Myocyte (in vitro differentiated cells): ENCODE measurements around the gene WEE1. TPM values are rescaled to one million over a fixed set of nuclear protein-coding genes. Genes with fewer than 3 reads are reported as not detected.

Experiments used
- DNase-seq: peaks from one replicate; pipeline ENCODE4 v3.0.0-alpha.2; 2012; ENCODE audit warnings: low read depth
- total RNA-seq: library from RNA; depleted of rRNA; stranded (reverse); fragments of >200 nt; gene quantifications from 2 replicates; pipeline ENCODE4 v1.2.3, GENCODE V29; 2014

The WEE1 gene
- total RNA-seq, 1 donor from 2014 or later: 37.7 TPM

DNA sequence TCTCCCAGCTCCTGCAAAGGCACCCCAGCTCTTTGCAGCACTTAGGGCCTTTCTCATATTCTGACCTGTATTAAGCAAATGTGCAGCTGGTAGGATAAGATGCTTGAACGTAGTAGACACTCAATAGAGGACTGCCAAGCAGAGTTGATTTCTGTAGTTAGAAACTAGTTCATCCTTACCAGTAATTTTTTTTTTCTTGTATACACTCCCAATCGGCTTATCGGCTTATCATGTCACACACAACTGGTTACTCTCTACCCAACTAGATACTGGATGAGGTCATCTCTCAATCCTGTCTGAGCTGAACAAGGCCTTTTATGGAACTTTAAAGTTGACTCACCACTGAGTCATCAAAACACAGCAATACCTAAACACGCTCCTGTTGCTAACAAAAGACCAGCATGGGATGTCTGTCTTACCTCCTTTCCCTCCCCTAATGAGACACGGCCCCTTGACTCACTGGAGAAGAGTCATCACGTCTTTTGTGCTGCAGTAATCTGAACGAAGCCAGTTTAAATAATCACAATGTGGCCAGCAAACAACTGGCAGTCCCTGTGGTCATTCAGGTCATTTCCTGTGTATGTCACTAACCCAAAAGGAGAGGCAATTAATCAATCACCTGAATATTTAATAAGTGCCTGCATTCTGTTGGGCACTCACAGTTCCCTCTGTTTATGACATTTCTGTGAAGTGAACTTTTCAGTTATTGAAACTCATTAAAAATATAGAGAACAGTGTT is 7.5 kb upstream of the WEE1 start:
- DNase-seq: peak; percentile 99

DNA sequence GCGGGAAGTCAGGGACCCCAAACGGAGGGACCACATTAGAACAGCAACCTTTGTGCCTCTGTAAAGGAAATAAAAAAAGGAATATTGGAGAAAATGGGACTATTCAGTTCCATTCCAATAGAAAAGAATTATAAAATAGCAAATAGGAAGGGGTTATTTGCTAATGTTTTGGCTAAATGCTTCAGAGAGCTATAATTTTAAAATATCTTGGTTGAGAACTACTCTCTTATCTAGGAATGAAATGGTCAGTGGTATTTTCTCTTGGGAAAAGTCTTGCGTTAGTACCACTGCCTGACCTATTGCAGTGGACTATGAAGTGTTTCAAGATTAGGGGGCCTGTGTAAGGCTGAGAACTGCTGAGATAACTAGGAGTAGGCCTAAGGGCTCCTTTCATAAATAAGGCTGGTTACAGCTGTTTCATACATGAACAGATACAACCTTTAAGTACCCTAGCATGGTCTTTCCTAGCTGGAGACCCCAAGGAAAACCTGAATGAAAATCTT is 6.9 kb upstream of the WEE1 start:
- DNase-seq: no peak

DNA sequence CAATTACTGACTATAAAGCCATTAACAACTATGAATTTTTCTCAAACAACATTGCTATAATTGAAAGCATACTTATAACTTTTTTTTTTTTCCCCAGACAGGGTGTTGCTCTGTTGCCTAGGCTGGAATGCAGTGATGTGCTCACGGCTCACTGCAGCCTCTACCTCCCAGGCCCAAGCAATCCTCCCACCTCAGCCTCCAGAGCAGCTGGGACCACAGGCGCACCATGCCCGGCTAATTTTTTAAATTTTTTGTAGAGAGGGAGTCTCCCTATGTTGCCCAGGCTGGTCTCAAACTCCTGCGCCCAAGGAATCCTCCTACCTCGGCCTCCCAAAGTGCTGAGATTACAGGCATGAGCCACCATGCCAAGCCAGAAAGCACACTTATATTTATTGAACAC is 6.1 kb upstream of the WEE1 start:
- DNase-seq: no peak

DNA sequence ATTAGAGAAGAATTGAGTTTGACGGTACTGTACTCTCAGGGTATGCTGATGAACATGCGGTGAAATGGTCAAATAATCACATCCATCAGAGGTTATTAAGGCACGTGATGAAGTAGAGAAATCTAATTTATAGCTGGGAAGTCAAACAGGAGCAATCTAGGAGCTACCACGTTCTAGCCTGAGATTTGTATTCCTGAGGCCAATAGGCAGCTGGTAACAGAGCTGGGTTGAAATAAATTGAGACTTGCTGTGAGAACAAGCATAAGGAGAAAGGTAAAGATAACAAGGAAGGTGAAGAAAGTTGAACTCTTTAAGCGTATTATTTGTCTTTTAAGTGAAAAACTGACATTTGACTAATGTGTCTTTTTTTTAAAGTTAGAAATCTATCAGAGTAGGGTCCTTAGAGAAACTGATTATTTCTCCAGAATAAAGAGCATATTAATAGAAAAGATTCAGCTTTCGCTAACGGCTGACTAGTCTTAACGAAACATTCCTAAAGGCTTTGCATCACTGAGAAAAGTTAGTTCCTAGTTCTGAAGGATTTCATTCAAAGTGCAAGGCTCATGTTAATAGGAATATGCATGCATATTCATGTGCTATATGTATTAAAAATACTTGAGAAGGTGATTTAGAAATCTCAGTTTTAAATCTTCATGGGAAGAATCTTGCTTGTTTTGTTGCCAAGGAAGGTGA is 5.2 kb upstream of the WEE1 start:
- DNase-seq: no peak

DNA sequence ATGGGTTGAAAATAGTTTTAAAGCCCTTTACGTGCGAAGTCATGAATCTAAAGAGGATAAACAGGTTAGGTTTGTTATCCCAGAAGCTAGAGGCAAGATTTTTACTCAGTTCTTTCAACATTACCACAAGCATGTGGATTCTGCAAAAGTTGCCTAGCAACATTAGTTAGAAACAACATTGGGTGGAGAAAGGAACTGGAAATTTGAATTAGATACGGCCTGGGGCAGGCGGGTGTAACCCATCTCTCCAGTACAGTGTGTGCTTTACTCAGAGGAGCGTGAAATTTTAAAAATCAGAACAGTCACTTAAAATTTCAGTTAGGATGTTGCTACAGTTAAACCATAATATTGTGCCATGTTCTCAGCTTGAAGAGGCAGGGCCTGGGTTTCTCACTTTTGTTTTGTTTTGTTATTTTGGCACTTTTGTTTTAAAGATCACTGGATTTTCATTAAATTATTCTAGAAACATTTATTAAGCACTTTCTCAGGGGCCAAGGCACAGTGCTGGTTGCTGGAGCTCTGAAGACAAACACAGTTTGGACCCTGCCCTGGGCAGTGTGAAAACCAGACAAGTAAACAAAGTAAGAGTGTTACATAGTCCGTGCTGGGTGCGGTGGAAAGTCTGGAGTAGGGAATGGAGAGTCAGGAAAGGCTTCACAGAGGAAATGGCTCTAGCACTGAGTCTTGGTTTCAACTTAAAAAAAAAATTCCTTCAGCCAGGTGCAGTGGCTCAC is 4.4 kb upstream of the WEE1 start:
- DNase-seq: peak; percentile 87

DNA sequence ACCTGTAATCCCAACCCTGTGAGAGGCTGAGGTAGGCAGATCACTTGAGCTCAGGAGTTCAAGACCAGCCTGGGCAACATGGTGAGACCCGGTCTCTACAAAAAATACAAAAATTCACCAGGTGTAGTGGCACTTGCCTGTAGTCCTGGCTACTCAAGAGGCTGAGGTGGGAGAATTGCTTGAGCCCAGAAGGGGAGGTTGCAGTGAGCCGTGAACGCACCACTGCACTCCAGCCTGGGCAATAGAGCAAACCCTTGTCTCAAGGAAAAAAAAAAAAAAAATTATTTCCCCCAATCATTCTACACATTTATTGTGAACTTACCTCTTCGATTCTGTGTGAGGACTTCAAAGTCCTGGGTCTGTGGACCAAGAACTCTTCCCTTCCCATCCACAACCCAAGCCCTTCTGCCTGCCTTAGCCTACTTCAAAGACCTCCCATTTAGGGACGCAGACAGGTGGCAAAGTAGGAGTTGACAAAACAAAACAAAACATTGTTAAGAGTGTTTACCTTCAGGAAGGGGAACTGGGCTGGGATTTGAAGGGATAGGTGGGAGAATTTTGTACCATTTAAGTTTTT is 3.8 kb upstream of the WEE1 start:
- no peak for DNase-seq

DNA sequence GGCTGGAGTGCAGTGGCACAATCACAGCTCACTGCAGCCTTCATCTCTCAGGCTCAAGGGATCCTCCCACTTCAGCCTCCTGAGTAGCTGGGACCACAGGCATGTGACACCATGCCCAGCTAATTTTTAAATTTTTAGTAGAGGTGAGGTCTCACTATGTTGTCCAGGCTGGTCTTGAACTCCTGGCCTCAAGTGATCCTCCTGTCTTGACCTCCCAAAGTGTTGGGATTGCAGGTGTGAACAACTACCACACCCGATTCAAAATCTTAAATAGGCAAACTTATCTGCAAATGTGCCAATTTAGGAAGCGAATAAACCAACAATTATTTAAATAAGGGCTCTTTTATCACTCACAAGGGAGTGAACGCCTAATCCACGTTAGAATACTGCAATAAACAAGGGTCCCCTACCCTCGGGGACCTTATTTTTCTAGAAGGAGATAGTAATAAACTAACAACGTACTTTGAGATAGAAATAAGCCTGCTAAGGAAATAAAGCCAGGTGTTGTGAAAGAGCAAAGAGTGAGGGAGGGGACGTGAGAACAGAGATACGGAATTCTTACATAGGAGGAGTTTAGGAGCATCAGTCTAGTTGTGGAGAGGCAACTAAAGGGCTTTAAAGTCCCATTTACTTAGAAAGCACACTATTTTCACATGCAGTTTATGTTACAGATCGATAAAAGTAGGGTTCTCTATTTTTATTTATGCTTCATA is 3.0 kb upstream of the WEE1 start:
- no peak for DNase-seq

DNA sequence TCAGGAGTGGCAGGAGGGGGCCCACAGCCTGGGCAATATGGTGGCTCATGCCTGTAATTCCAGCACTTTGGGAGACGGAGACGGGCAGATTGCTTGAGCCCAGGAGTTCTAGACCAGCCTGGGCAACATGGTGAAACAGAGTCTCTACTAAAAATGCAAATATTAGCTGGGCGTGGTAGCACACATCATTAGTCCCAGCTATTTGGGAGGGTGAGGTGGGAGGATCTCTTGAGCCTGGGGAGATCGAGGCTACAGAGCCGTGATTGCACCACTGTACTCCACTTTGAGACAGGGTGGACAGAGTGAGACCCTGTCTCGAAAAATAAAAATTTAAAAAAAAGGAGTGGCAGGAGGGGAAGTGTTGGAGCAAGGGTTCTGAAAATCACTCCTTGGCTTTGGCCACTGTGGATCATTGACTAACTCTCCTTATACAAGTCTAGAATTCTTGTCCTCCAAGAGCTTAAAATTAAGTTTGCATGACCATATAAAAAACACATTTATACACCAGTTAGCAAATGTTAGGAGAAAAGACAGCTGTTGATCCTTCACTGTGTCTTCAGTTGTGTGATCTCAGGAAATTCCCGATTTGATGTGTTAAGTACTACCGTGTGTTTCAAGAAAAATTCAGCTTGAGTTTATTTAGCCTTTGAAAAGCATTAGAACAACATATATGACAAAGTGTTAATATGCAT is 2.3 kb upstream of the WEE1 start:
- DNase-seq: peak; percentile 34

DNA sequence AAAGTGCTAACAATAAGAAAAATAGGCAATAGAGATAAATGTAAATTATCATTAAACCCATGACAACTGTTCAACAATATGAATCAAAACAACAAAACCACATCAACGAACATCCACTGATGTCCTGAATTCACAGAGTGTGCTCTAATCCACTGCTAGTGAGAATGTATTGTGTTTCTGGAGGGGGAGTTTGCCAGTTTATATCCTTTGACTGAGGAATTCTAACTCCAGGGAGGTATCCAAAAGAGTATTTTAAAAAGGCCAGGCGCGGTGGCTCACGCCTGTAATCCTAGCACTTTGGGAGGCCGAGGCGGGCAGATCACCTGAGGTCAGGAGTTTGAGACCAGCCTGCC is 1.7 kb upstream of the WEE1 start:
- DNase-seq: peak; percentile 21

DNA sequence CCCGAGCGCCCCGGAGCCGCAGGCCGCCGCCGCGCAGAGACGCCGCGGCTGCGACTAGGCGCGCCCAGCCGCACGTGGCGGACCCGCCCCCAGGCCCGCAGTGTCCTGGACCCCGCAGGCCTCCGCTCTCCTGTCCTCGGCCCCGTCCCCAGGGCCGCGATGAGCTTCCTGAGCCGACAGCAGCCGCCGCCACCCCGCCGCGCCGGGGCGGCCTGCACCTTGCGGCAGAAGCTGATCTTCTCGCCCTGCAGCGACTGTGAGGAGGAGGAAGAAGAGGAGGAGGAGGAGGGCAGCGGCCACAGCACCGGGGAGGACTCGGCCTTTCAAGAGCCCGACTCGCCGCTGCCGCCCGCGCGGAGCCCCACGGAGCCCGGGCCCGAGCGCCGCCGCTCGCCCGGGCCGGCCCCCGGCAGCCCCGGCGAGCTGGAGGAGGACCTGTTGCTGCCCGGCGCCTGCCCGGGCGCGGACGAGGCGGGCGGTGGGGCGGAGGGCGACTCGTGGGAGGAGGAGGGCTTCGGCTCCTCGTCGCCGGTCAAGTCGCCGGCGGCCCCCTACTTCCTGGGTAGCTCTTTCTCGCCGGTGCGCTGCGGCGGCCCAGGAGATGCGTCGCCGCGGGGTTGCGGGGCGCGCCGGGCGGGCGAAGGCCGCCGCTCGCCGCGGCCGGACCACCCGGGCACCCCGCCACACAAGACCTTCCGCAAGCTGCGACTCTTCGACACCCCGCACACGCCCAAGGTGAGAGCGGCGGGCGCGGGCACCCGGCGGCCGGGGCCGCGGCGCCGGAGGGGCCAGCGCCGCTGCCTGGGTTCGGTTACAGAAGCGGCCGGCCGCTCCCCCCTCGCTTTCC is 528 bp downstream of the WEE1 start:
- no peak for DNase-seq

DNA sequence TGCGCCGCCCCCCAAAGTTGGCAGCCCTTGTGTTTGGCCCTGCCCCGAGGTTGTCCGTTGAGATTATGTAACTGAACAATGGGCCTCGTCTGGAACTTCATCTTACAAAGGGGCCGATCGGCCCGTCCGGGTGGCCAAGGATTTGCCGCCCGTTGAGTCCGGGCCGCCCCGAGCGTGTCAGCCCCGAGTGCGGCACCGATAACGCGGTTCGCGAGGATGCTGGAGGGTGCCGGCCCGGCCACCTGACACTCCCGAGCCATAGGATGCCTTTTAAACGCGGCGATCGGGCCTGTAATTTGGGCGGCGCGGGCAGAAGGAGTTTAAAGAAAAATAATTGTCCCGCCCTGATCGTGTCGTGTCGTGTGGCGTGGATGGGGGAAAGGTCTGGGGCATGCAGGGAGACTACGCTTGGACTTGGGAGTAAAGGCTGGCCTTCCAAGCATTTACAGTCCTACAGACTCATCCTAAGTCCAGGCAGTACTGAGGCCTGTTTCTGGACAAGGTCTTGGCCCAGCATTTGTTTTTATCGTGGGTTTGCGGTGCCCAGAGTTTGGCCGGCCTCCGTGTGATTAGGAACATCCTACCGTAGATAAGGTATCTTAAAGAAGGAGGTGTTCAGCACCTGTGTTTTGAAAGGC is 1.3 kb downstream of the WEE1 start:
- DNase-seq: peak; percentile 54

DNA sequence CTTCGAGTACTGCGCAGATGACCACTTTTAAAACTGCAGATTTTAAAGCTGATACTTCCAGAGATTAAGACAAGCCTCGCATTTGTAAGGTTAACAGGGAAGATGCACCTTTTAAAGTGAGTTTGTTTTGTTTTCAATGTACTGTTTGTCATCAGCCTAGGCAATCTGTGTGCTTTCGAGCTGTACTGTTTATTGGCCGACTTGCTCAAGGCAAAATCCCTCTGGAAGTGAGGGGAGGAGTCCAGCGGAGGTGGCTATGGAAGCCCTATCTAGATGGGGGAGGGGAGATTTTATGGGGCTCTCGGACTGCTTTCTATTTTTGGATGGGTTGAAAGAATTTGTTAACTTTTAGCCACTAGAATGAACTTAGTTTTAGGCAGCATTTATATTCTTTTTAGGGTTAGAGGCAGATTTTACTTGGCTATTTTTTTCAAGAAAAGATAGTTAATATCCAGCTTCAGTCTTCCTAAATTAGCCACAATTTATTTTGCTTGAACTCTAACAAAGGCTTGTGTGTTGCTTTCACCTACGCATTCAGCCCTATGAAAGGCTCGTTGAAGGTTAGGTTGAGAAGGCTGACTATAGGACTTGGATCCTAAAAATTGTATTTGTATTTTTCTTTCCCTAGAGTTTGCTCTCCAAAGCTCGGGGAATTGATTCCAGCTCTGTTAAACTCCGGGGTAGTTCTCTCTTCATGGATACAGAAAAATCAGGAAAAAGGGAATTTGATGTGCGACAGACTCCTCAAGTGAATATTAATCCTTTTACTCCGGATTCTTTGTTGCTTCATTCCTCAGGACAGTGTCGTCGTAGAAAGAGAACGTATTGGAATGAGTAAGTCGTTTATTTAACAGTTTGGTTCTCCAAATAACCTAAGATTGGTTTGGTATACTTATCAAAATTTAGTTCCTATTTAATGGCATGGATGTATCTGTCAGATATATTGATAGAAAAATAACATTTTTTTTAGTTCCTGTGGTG is 2.1 kb downstream of the WEE1 start:
- DNase-seq: peak; percentile 92

DNA sequence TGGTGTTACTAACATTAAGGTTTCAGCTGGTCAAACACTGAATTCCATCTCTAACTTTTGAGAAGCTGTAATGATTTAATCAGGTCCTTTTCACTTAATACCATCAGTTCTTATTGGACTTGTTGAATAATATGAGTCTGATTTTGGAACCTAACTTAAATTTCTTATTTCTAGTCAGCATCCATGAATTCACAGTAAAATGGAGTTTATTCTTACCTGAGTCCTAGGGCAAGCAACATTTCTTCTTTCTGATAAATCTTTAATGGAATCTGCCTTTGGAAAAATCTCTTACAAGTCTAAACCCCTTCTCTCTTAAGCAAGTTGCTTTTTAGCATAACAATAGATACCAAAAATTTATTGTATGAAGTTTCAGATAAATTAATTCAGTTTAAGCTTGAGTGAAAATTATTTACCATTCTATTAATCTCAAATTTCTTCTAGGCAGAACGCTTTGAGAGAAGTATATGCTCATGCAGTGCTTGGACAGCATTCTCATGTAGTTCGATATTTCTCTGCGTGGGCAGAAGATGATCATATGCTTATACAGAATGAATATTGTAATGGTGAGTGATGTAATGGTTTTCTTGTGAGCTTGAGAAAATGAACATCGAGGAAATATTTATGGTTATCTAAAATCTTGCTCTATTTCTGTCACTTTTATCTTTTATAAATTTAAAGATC is 3.4 kb downstream of the WEE1 start:
- DNase-seq: peak; percentile 52

DNA sequence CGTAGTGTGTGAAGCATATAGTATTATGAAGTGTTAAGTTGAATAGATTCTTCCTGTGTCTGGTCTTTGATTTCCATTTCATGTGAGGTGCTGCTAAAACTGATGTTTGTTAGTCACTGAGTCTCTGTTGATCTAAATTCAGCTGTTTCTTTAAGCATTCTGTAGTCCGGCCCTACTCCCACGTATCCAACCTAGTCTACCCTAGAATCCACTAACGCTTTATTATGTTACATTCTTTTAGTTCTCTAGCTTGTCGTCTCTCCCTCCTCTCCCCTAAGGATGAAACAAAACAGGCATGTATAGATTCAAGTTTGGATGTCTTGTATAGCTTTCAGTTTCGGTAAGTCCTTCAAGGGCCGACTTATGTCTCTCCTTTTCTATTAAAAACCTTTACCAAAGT is 4.1 kb downstream of the WEE1 start:
- DNase-seq: peak; percentile 60

DNA sequence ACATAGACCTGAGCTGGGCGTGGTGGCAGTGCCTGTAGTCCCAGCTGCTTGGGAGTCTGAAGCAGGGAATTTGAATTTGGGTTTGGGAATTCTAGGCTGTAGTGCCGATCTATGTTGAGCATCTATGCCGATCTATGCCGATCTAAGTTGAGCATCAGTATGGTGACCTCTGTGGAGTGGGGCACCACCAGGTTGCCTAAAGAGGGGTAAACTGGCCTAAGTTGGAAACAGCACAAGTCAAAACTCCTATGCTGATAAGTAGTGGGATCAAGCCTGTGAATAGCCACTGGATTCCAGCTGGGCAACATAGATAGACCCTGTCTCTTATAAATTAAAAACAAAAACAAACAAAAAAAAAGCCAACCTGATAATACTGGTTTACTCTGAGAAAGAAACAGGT is 7.4 kb downstream of the WEE1 start:
- no peak for DNase-seq

DNA sequence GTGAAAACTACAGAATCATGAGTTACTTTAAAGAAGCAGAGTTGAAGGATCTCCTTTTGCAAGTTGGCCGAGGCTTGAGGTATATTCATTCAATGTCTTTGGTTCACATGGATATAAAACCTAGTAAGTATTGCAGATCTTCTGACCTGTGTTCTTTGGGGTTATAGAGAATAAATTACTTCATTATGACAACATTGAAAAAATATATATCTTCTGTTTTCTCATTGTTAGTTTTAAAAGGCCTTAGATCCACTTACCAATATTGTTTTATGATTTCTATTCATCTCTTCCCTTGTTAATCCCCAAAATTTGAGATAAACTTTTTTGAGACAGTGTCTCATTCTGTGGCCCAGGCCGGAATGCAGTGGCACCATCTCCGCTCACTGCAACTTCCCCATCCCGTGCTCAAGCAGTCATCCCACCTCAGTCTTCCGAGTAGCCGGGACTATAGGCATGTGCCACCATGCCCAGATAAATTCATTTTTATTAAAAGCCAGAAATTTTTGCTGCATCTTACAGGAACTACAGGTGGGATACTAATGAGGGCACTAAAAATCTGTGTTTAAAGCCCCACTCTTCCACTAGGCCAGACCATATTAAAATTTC is 8.2 kb downstream of the WEE1 start:
- no peak for DNase-seq

DNA sequence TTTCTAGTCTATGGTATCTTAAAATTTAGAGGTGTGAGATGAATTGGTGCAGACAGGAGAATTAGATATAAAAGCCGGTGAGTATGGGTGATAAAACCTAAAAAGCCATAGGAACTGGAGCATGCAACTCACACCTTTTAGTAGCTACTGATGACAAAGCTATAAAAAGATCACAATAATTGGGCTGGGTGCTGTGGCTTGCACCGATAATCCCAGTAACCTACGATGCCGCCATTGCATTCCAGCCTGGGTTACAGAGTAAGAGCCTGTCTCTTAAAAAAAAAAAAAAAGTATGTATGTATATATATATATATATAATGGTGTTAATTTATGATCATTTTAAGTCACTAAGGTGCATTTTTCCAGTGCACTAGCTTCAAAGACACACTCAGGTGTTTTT is 17.2 kb downstream of the WEE1 start:
- DNase-seq: no peak
